HFFc6 (cell line): ENCODE measurements around the gene SEC23IP. TPM values are rescaled to one million over a fixed set of nuclear protein-coding genes. Genes with fewer than 3 reads are reported as not detected.

ENCODE experiments used
- DNase-seq: peaks from one replicate; pipeline ENCODE4 v3.0.0-alpha.2; 2018
- H3K27ac Mint-ChIP-seq: 2 replicates; pipeline ENCODE4 v1.8.0; 2020; ENCODE audit warnings: mild to moderate bottlenecking, mixed read lengths
- H3K27me3 Mint-ChIP-seq: 2 replicates; pipeline ENCODE4 v1.8.0; 2021; ENCODE audit warnings: mild to moderate bottlenecking, moderate library complexity, mixed read lengths; ENCODE audit not compliant: insufficient read depth
- H3K36me3 Mint-ChIP-seq: 2 replicates; pipeline ENCODE4 v1.8.0; 2021; ENCODE audit warnings: low read depth, mixed read lengths
- H3K4me1 Mint-ChIP-seq: 2 replicates; pipeline ENCODE4 v1.8.0; 2020; ENCODE audit warnings: low read depth, mixed read lengths
- H3K4me3 Mint-ChIP-seq: 2 replicates; pipeline ENCODE4 v1.8.0; 2020; ENCODE audit warnings: mild to moderate bottlenecking, moderate library complexity, mixed read lengths
- H3K9me3 Mint-ChIP-seq: 2 replicates; pipeline ENCODE4 v1.8.0; 2020; ENCODE audit warnings: mild to moderate bottlenecking, mixed read lengths
- long read RNA-seq: library from polyadenylated mRNA; unstranded; transcript quantifications from one replicate; pipeline ENCODE4 v2.0.0, GENCODE V29; 2019
- total RNA-seq, 6 experiments: library from RNA; stranded (reverse); fragmentation: NEBNext Ultra II Directional; extraction: Animal tissue kit (Norgen Biotek cat#: 25700); gene quantifications; 2 replicates in 1 of 6; 3 replicates in 5 of 6; pipeline ENCODE4 v1.2.3, GENCODE V29; 2021
- TF ChIP-seq, protein P1 (sequence below): fragments of 200-600 bp; sonication (generic); IDR thresholded peaks from 2 replicates; pipeline ENCODE4 v1.5.0; 2021; ENCODE audit warnings: antibody characterized with exemption, mild to moderate bottlenecking

The SEC23IP gene
- 10 to 100 TPM; 76.9 to 95.5 (median 88.8) TPM for total RNA-seq
- long read RNA-seq, full-length matches to known transcripts = 21 of 54 reads
- long read RNA-seq, partial matches to known transcripts = 26 of 54 reads
- long read RNA-seq, other reads (novel, unspliced or antisense) = 7 of 54 reads

DNA sequence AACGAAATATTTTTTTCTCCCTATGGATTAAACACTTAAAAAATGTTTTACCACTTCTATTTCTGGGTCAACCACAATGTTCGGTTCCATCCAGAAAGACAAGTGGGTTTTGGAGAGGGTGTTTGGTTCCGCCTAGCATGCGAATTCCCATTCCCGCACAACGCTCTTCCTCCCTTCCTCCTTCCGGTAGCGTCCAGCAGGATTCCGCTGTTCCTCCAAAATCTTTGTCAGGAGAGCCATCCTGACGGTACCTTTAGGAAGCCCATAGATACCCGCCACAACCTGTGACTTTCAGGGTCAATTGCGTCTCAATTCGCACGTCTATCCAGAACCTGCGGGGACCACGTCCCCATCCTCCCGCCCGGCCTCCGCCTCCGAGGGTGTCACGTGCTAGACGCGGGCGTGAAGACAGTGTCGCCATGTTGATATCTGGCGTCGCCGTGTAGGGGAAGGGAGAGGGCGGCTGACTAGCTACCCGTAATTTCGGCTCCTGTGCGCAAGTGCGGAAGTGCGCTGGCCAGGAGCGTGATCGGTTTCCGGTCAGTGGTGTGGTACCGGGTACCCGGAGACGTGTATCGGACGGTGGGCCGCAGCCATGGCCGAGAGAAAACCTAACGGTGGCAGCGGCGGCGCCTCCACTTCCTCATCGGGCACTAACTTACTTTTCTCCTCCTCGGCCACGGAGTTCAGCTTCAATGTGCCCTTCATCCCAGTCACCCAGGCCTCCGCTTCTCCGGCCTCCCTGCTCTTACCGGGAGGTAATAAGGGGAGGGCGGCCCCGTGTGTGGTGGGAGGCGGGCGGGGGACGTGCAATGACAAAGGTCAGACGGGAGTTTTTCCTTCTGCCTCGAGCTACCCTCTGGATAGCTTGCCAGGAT, at the start of gene SEC23IP:
TSS of gene SEC23IP (plus strand) at position 543 of the 878 bp plus-strand sequence. CDS start at position 596, 53 bp downstream.
- Mint-ChIP-seq H3K4me3 (peak within 1 kb of the TSS; percentile 100), H3K27me3 (peaks cover 11% of the 10 kb centered on the region), H3K27ac (peak within 1 kb of the TSS; percentile 98), H3K9me3 (peaks cover 9% of the 10 kb centered on the region; the same call in 1 of the 2 replicates), H3K36me3 (peaks cover 33% of the 10 kb centered on the region), H3K4me1 (peaks cover 47% of the 10 kb centered on the region)
- TF ChIP-seq, protein P1, sequence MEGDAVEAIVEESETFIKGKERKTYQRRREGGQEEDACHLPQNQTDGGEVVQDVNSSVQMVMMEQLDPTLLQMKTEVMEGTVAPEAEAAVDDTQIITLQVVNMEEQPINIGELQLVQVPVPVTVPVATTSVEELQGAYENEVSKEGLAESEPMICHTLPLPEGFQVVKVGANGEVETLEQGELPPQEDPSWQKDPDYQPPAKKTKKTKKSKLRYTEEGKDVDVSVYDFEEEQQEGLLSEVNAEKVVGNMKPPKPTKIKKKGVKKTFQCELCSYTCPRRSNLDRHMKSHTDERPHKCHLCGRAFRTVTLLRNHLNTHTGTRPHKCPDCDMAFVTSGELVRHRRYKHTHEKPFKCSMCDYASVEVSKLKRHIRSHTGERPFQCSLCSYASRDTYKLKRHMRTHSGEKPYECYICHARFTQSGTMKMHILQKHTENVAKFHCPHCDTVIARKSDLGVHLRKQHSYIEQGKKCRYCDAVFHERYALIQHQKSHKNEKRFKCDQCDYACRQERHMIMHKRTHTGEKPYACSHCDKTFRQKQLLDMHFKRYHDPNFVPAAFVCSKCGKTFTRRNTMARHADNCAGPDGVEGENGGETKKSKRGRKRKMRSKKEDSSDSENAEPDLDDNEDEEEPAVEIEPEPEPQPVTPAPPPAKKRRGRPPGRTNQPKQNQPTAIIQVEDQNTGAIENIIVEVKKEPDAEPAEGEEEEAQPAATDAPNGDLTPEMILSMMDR = no peak
- peak; percentile 95 for DNase-seq

DNA sequence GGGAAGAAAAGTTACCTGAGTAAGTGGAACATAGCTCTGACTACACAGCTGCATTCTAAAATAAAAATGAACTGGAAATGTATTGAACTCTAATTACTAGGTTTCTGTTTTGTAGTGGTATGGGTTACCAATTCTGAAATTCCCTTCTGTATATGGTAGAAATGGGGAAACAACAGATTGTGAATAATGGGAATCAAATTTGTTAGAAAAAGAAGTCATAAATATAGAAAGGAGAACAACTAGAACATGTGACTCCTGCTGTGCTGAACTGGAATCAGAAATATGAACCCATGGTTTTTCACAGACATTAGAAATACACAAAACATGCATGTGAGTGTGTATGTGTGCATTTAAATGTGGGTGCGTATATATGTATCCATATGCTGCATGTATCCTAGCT, 46.9 kb upstream of the SEC23IP start:
- H3K36me3 Mint-ChIP-seq = peaks cover 51% of the 10 kb centered on the region
- no peaks in the 10 kb centered on the region for H3K9me3 Mint-ChIP-seq
- H3K27me3 Mint-ChIP-seq = no peaks in the 10 kb centered on the region
- H3K4me1 Mint-ChIP-seq = peaks cover 39% of the 10 kb centered on the region
- H3K4me3 Mint-ChIP-seq = no peak overlapping the region
- TF ChIP-seq, protein P1 = no peak
- H3K27ac Mint-ChIP-seq = no peak overlapping the region
- DNase-seq = no peak

DNA sequence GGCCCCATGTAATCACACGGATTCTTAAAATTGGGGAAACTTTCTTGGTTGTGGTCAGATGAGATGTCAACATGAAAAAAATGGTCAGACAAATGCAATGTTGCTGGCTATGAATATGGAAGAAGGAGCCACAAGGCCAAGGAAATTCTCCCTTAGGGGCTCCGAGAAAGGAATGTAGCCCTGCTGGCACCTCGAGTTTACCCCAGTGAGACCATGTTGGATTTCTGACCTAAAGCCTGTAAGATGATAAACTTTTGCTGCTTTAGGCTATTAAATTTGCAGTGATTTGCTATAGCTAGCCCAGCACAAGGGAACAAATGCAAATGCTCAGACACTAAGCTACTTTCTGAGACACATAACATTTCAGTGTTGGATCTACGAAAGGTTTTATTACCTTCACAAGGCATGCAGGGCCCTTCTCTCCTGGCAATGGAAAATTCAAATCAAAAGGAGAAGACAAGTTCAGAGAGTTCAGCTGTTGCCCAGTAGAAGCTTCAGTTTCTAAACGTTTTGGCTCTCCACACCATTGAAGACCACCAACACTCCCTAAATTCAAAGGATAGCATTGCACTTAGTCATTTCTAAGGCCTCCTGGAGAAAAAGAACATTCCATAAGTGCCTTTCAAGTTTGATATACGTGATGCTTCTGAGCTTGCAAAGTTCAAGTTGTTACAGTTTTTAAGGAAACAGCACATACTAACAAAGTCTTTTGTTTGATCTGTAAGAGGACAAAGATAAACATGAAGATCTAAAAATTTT, 43.3 kb upstream of the SEC23IP start:
- DNase-seq = peak; percentile 70
- H3K9me3 Mint-ChIP-seq = no peaks in the 10 kb centered on the region
- peaks cover 44% of the 10 kb centered on the region for H3K36me3 Mint-ChIP-seq
- peaks cover 39% of the 10 kb centered on the region for H3K4me1 Mint-ChIP-seq
- H3K27ac Mint-ChIP-seq = peak overlapping the region; percentile 92
- H3K27me3 Mint-ChIP-seq = no peaks in the 10 kb centered on the region
- TF ChIP-seq, protein P1 = no peak
- peak overlapping the region; percentile 59 for H3K4me3 Mint-ChIP-seq

DNA sequence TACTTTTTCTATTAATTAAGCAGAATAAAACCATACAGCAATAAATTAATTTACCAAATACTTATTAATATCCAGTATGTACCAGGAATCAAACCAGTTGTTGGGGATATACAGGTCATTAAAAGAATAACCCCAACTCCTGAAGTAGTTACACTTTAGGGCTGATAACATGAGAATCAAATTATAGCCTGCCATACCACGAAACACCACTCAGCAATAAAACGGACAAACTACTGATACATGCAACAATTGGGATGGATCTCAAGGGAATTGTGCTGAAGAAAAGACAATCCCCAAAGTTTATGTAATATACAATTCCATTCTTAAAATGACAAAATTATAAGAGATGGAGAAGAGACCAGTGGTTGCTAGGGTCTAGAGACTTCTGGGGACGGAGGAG, 42.6 kb upstream of the SEC23IP start:
- H3K4me3 Mint-ChIP-seq = peak overlapping the region; percentile 59; the same call in 1 of the 2 replicates
- DNase-seq = no peak
- H3K4me1 Mint-ChIP-seq = peaks cover 39% of the 10 kb centered on the region
- TF ChIP-seq, protein P1 = no peak
- H3K27me3 Mint-ChIP-seq = no peaks in the 10 kb centered on the region
- H3K9me3 Mint-ChIP-seq = no peaks in the 10 kb centered on the region
- H3K36me3 Mint-ChIP-seq = peaks cover 38% of the 10 kb centered on the region
- H3K27ac Mint-ChIP-seq = peak overlapping the region; percentile 92

DNA sequence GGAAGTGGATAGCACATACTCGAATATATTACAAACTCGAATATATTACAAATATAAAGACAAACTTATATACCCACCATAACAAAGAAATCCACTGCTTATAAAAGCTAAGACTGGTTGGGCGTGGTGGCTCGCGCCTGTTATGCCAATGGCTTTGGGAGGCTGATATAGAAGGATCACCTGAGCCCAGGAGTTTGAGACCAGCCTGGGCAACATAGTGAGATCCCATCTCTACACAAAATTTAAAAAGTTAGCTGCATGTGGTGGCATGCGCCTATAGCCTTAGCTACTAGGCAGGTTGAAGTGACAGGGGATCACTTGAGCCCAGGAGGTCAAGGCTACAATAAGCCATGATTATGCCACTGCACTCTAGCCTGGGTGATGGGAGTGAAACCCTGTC, 40.3 kb upstream of the SEC23IP start:
- Mint-ChIP-seq H3K27ac (no peak overlapping the region), H3K4me3 (no peak overlapping the region), H3K9me3 (no peaks in the 10 kb centered on the region), H3K4me1 (peaks cover 38% of the 10 kb centered on the region), H3K27me3 (no peaks in the 10 kb centered on the region), H3K36me3 (peaks cover 30% of the 10 kb centered on the region)
- no peak for DNase-seq
- TF ChIP-seq, protein P1 = no peak
